Thymus (tissue), 11 donors: ENCODE measurements around the gene KLC3. TPM values are rescaled to one million over a fixed set of nuclear protein-coding genes. Genes with fewer than 3 reads are reported as not detected.

ENCODE experiments used
- DNase-seq, 9 donors: peaks; one replicate each; pipeline ENCODE4 v3.0.0-alpha.2; 2013; ENCODE audit warnings: low spot score in 9 of 9, low read depth in 6 of 9, missing footprints in 1 of 9
- H3K27ac ChIP-seq, 2 donors: one replicate each; pipeline ENCODE4 v1.5.1; 2013; ENCODE audit warnings: control low read depth in 1 of 2, low read depth in 1 of 2, low read length in 1 of 2, mild to moderate bottlenecking in 1 of 2, moderate library complexity in 1 of 2
- H3K27me3 ChIP-seq, 2 donors: one replicate each; pipeline ENCODE4 v1.5.1; 2013; ENCODE audit warnings: low read length in 1 of 2; ENCODE audit not compliant: control insufficient read depth in 2 of 2, insufficient read depth in 1 of 2
- H3K36me3 ChIP-seq, 2 donors: one replicate each; pipeline ENCODE4 v1.5.1; 2013; ENCODE audit warnings: low read length in 1 of 2, mild to moderate bottlenecking in 1 of 2, moderate library complexity in 1 of 2; ENCODE audit not compliant: control insufficient read depth in 2 of 2, insufficient read depth in 2 of 2
- H3K4me1 ChIP-seq, 2 donors: one replicate each; pipeline ENCODE4 v1.5.1; 2013; ENCODE audit warnings: low read length in 2 of 2; ENCODE audit not compliant: control insufficient read depth in 2 of 2, insufficient read depth in 2 of 2
- H3K4me3 ChIP-seq, 2 donors: one replicate each; pipeline ENCODE4 v1.5.1; 2013; ENCODE audit warnings: low read length in 2 of 2, control low read depth in 1 of 2, mild to moderate bottlenecking in 1 of 2
- H3K9me3 ChIP-seq, 2 donors: one replicate each; pipeline ENCODE4 v1.5.1; 2013; ENCODE audit warnings: low read length in 1 of 2, mild to moderate bottlenecking in 1 of 2; ENCODE audit not compliant: control insufficient read depth in 2 of 2, insufficient read depth in 1 of 2
- WGBS: extraction: QIAGEN DNeasy Blood & Tissue Kit; methylation state at CpG from one replicate; pipeline ENCODE4 v1.1.7; 2013; 5-methylcytosine and 5-hydroxymethylcytosine counted together
- polyA plus RNA-seq: library from polyadenylated mRNA; stranded (reverse); fragments of 200-250 nt; gene quantifications from one replicate; pipeline ENCODE4 v1.2.3, GENCODE V29; 2013
- total RNA-seq: library from RNA; stranded (reverse); fragments of 120-200 nt; gene quantifications from one replicate; pipeline ENCODE4 v1.2.4, GENCODE V29; 2013
- donor health status: healthy.

KLC3 gene
- total and polyA plus RNA-seq, 2 donors, result 2.5 to 5.5 TPM

GRCh38 chr19:45340899-45341453 is 426 bp downstream of the KLC3 start:
- H3K9me3 ChIP-seq, result no peaks in the 10 kb centered on the region
- no peak for DNase-seq
- peaks cover 4 to 5% of the 10 kb centered on the region in 2 donors for H3K4me1 ChIP-seq
- peak overlapping the region in 1 of 2 donors; percentile 25 for H3K4me3 ChIP-seq
- H3K36me3 ChIP-seq, result no peaks in the 10 kb centered on the region
- no peak overlapping the region for H3K27ac ChIP-seq
- H3K27me3 ChIP-seq, result peaks cover 10 to 63% of the 10 kb centered on the region in 2 donors
- WGBS, result 17% methylated on average over 25 of the region's 25 CpGs

GRCh38 chr19:45342911-45343310 is 2.4 kb downstream of the KLC3 start:
- no peak overlapping the region for H3K4me3 ChIP-seq
- peaks cover 10 to 80% of the 10 kb centered on the region in 2 donors for H3K27me3 ChIP-seq
- peaks cover 4 to 5% of the 10 kb centered on the region in 2 donors for H3K4me1 ChIP-seq
- H3K27ac ChIP-seq, result no peak overlapping the region
- no peaks in the 10 kb centered on the region for H3K36me3 ChIP-seq
- no peaks in the 10 kb centered on the region for H3K9me3 ChIP-seq
- DNase-seq, result no peak
- 86% methylated on average over 13 of the region's 13 CpGs for WGBS

GRCh38 chr19:45344621-45345505 is 4.3 kb downstream of the KLC3 start:
- Histone ChIP-seq H3K27me3 (peaks cover 10 to 75% of the 10 kb centered on the region in 2 donors), H3K9me3 (no peaks in the 10 kb centered on the region), H3K27ac (no peak overlapping the region), H3K36me3 (no peaks in the 10 kb centered on the region), H3K4me3 (no peak overlapping the region), H3K4me1 (peaks cover 0 to 3% of the 10 kb centered on the region in 2 donors)
- no peak for DNase-seq
- WGBS, result 73% methylated on average over 15 of the region's 15 CpGs

- peaks cover 7 to 69% of the 10 kb centered on the region in 2 donors for H3K27me3 ChIP-seq
Observed at GRCh38 chr19:45345506-45345860, 4.9 kb downstream of the KLC3 start.

GRCh38 chr19:45346449-45346848 is 5.9 kb downstream of the KLC3 start:
- H3K27me3 ChIP-seq, result peaks cover 3 to 60% of the 10 kb centered on the region in 2 donors
- 42% methylated on average over 27 of the region's 27 CpGs for WGBS

More at GRCh38 chr19:45345506-45345860, 4.9 kb downstream of the KLC3 start:
- Histone ChIP-seq H3K27ac (no peak overlapping the region), H3K4me3 (no peak overlapping the region), H3K36me3 (peaks cover 0 to 5% of the 10 kb centered on the region in 2 donors), H3K9me3 (no peaks in the 10 kb centered on the region), H3K4me1 (peaks cover 0 to 3% of the 10 kb centered on the region in 2 donors)
- WGBS, result 92% methylated on average over 15 of the region's 15 CpGs
- DNase-seq, result no peak

GRCh38 chr19:45347570-45348366 is 7.2 kb downstream of the KLC3 start:
- peaks cover 9 to 26% of the 10 kb centered on the region in 2 donors for H3K36me3 ChIP-seq
- no peaks in the 10 kb centered on the region for H3K4me1 ChIP-seq
- WGBS, result 84% methylated on average over 25 of the region's 25 CpGs

More at GRCh38 chr19:45346449-45346848, 5.9 kb downstream of the KLC3 start:
- Histone ChIP-seq H3K4me1 (no peaks in the 10 kb centered on the region), H3K4me3 (no peak overlapping the region), H3K36me3 (peaks cover 2 to 14% of the 10 kb centered on the region in 2 donors), H3K27ac (no peak overlapping the region), H3K9me3 (no peaks in the 10 kb centered on the region)
- no peak for DNase-seq

GRCh38 chr19:45348367-45349125 is 8.0 kb downstream of the KLC3 start:
- no peak overlapping the region for H3K4me3 ChIP-seq
- H3K4me1 ChIP-seq, result no peaks in the 10 kb centered on the region
- H3K36me3 ChIP-seq, result peaks cover 15 to 31% of the 10 kb centered on the region in 2 donors
- no peaks in the 10 kb centered on the region for H3K9me3 ChIP-seq
- WGBS, result 91% methylated on average over 23 of the region's 23 CpGs
- no peak overlapping the region for H3K27ac ChIP-seq
- peaks cover 3 to 42% of the 10 kb centered on the region in 2 donors for H3K27me3 ChIP-seq
- no peak for DNase-seq

More at GRCh38 chr19:45347570-45348366, 7.2 kb downstream of the KLC3 start:
- H3K27ac ChIP-seq, result no peak overlapping the region
- H3K27me3 ChIP-seq, result peaks cover 3 to 47% of the 10 kb centered on the region in 2 donors
- no peak overlapping the region for H3K4me3 ChIP-seq
- DNase-seq, result no peak
- no peaks in the 10 kb centered on the region for H3K9me3 ChIP-seq

GRCh38 chr19:45349126-45349415 is 8.5 kb downstream of the KLC3 start:
- H3K4me3 ChIP-seq, result no peak overlapping the region
- no peak overlapping the region for H3K27ac ChIP-seq
- H3K27me3 ChIP-seq, result peaks cover 3 to 38% of the 10 kb centered on the region in 2 donors
- WGBS, result 78% methylated on average over 3 of the region's 3 CpGs
- peaks cover 18 to 36% of the 10 kb centered on the region in 2 donors for H3K36me3 ChIP-seq
- no peak for DNase-seq
- H3K9me3 ChIP-seq, result no peaks in the 10 kb centered on the region
- no peaks in the 10 kb centered on the region for H3K4me1 ChIP-seq
